ENCODE data around the gene VAT1L.

VAT1L gene

DNA sequence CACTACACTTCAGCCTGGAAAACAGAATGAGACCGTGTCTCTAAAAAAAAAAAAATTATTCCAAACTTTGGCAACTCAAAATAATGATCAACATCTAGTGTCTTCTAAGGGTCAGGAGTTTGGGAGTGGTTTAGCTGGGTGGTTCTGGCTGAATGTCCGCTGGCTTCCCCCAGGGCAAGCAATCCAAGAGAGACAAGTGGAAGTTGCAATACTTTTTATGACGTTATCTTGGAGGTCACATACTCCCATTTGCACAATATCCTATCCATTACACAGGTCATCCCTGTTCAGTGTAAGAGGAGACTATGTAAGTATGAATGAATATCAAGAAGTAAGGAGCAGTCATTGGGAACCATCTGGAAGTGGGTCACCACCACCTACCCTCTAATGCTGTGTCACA, 218.8 kb downstream of the VAT1L start:
- no peaks in the 10 kb centered on the region for H3K4me1 ChIP-seq (ENCODE audit: insufficient read depth, low read length, severe bottlenecking)
- H3F3A ChIP-seq (ENCODE audit: insufficient read depth, low read length): no peaks in the 10 kb centered on the region
- H3K27me3 ChIP-seq (ENCODE audit: insufficient read depth, low read length): no peaks in the 10 kb centered on the region

DNA sequence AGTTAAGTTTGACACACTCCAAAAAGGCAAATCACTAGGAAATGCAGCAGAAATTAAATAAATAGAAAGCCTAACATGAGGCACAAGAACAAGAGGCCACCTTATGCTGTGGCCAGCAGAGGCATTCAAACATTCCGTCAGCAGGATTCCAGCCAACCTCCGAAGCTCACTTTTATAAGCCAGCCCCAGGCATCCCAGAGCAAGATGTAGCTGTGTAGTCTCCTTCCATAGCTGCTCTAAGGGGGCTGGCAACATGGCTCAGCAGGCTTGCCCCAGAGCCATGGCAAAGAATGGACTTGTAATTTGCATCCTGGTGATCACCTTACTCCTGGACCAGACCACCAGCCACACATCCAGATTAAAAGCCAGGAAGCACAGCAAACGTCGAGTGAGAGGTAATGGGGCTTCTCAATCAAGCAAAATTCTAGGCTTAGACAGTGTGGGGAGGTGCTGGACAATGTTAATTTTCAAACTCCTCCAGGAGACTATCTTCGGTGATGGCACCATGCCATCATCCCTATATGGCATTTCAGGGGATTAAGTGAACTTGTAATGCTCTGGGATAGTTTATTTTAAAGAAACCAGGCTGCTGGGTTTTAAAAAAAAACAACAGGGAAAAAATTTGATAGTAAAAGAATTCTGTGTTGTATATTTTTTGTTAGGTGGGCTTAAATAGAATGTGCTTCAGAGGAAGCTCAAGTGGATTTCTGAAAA, 234.1 kb downstream of the VAT1L start, which contains the start of gene CLEC3A:
Gene CLEC3A (plus strand): TSS at position 202 of the 714 bp plus-strand sequence. CDS start 79 bp downstream, at position 281.
- H3K79me2 ChIP-seq (ENCODE audit: insufficient read depth, low read length): no peaks in the 10 kb centered on the region
- H3K9me2 ChIP-seq (ENCODE audit: low read depth, low read length): no peaks in the 10 kb centered on the region
- H3K4me1 ChIP-seq (ENCODE audit: insufficient read depth, low read length, severe bottlenecking): no peaks in the 10 kb centered on the region
- no peaks in the 10 kb centered on the region for H3K9me3 ChIP-seq (ENCODE audit: low read length)
- H3K9ac ChIP-seq (ENCODE audit: low read length): no peak within 1 kb of the TSS
- H3K4me3 ChIP-seq (ENCODE audit: low read depth, low read length, poor library complexity, severe bottlenecking): no peak within 1 kb of the TSS
- H3K4me2 ChIP-seq (ENCODE audit: low read length): no peak within 1 kb of the TSS
- no peaks in the 10 kb centered on the region for H4K20me1 ChIP-seq (ENCODE audit: insufficient read depth, low read length)
- no peak within 1 kb of the TSS for H3K27ac ChIP-seq (ENCODE audit: low read depth, low read length, poor library complexity, severe bottlenecking)
- TF ChIP-seq, protein P1, sequence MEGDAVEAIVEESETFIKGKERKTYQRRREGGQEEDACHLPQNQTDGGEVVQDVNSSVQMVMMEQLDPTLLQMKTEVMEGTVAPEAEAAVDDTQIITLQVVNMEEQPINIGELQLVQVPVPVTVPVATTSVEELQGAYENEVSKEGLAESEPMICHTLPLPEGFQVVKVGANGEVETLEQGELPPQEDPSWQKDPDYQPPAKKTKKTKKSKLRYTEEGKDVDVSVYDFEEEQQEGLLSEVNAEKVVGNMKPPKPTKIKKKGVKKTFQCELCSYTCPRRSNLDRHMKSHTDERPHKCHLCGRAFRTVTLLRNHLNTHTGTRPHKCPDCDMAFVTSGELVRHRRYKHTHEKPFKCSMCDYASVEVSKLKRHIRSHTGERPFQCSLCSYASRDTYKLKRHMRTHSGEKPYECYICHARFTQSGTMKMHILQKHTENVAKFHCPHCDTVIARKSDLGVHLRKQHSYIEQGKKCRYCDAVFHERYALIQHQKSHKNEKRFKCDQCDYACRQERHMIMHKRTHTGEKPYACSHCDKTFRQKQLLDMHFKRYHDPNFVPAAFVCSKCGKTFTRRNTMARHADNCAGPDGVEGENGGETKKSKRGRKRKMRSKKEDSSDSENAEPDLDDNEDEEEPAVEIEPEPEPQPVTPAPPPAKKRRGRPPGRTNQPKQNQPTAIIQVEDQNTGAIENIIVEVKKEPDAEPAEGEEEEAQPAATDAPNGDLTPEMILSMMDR (IDR thresholded peaks at IDR 0.05; ENCODE audit: low read length): no peak
- TF ChIP-seq EZH2 (IDR thresholded peaks at IDR 0.05; ENCODE audit: borderline replicate concordance, low read length): no peak
- H3K36me3 ChIP-seq (ENCODE audit: insufficient read depth, low read length): no peaks in the 10 kb centered on the region
- H3F3A ChIP-seq (ENCODE audit: insufficient read depth, low read length): no peaks in the 10 kb centered on the region
- no peaks in the 10 kb centered on the region for H3K27me3 ChIP-seq (ENCODE audit: insufficient read depth, low read length)
- H2AFZ ChIP-seq (ENCODE audit: low read length): no peak within 1 kb of the TSS

More for the DNA sequence above, 218.8 kb downstream of the VAT1L start:
- Histone ChIP-seq H4K20me1 (ENCODE audit: insufficient read depth, low read length) (no peaks in the 10 kb centered on the region), H3K9me2 (ENCODE audit: low read depth, low read length) (no peaks in the 10 kb centered on the region), H3K79me2 (ENCODE audit: insufficient read depth, low read length) (no peaks in the 10 kb centered on the region), H3K4me3 (ENCODE audit: low read depth, low read length, poor library complexity, severe bottlenecking) (no peak overlapping the region), H2AFZ (ENCODE audit: low read length) (no peak overlapping the region), H3K9ac (ENCODE audit: low read length) (no peak overlapping the region), H3K4me2 (ENCODE audit: low read length) (no peak overlapping the region), H3K9me3 (ENCODE audit: low read length) (no peaks in the 10 kb centered on the region), H3K27ac (ENCODE audit: low read depth, low read length, poor library complexity, severe bottlenecking) (no peak overlapping the region), H3K36me3 (ENCODE audit: insufficient read depth, low read length) (no peaks in the 10 kb centered on the region)
- TF ChIP-seq, protein P1 (IDR thresholded peaks at IDR 0.05; ENCODE audit: low read length): no peak
- TF ChIP-seq EZH2 (IDR thresholded peaks at IDR 0.05; ENCODE audit: borderline replicate concordance, low read length): no peak

DNA sequence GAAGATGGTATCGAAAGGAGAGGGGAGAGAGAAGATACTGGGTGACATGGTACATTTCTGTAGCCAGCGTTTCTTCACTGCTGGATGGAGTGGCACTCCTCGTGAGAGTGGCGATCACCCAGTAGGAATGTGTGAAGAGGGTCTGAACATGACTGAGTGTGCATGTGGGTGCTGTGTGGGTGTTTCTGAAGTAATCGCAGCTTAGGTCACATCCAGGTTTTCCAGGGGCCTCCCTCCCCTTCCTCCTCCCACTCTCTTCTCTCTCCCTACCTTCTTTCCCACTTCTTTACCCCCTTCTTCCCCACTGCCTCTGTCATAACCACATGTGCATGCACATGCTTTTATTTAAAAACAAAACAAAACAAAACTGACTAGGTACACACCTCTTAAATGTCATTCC, 235.8 kb downstream of the VAT1L start:
- no peaks in the 10 kb centered on the region for H3K36me3 ChIP-seq (ENCODE audit: insufficient read depth, low read length)
- no peaks in the 10 kb centered on the region for H3K9me3 ChIP-seq (ENCODE audit: low read length)
- TF ChIP-seq, protein P1 (IDR thresholded peaks at IDR 0.05; ENCODE audit: low read length): no peak
- TF ChIP-seq EZH2 (IDR thresholded peaks at IDR 0.05; ENCODE audit: borderline replicate concordance, low read length): no peak

More for the DNA sequence above, 235.8 kb downstream of the VAT1L start:
- Histone ChIP-seq H3K27ac (ENCODE audit: low read depth, low read length, poor library complexity, severe bottlenecking) (no peak overlapping the region), H3K4me3 (ENCODE audit: low read depth, low read length, poor library complexity, severe bottlenecking) (no peak overlapping the region), H3K4me1 (ENCODE audit: insufficient read depth, low read length, severe bottlenecking) (no peaks in the 10 kb centered on the region), H3K9ac (ENCODE audit: low read length) (no peak overlapping the region), H3K79me2 (ENCODE audit: insufficient read depth, low read length) (no peaks in the 10 kb centered on the region), H4K20me1 (ENCODE audit: insufficient read depth, low read length) (no peaks in the 10 kb centered on the region), H3F3A (ENCODE audit: insufficient read depth, low read length) (no peaks in the 10 kb centered on the region), H3K9me2 (ENCODE audit: low read depth, low read length) (no peaks in the 10 kb centered on the region), H2AFZ (ENCODE audit: low read length) (no peak overlapping the region), H3K27me3 (ENCODE audit: insufficient read depth, low read length) (no peaks in the 10 kb centered on the region), H3K4me2 (ENCODE audit: low read length) (no peak overlapping the region)

All from OCI-LY1 (cell line).